Measurements from ENCODE around the gene PIGV. TPM values are rescaled to one million over a fixed set of nuclear protein-coding genes. Genes with fewer than 3 reads are reported as not detected.
"Not testable (repeated sequence)": the region's sequence is repeated elsewhere in the genome, so short reads cannot be mapped to it uniquely, and the experiment has no call there.

The PIGV gene
- total RNA-seq, 1 donor from 2014 or later = 3.9 TPM

- DNase-seq (ENCODE audit: low spot score) = peak; percentile 95
- intact Hi-C loops (cut with DNase I) = loop anchor here (1.0 to 2.0 kb wide), 3 partner anchors 66 to 186 kb away; no protein-coding TSS in a partner anchor
Observed at GRCh38 chr1:26788836-26789611, 1.3 kb downstream of the PIGV start.

GRCh38 chr1:26789612-26789865 lies 1.8 kb downstream of the PIGV start:
- no peak for DNase-seq (ENCODE audit: low spot score)
- intact Hi-C loops (cut with DNase I) = loop anchor here (1.0 to 2.0 kb wide), 2 partner anchors 67 to 186 kb away; no protein-coding TSS in a partner anchor

GRCh38 chr1:26789931-26790330 lies 2.2 kb downstream of the PIGV start:
- intact Hi-C loops (cut with DNase I) = loop anchor here (1.0 to 2.0 kb wide), 2 partner anchors 67 to 187 kb away; no protein-coding TSS in a partner anchor
- DNase-seq (ENCODE audit: low spot score) = no peak

- intact Hi-C loops (cut with DNase I) = no loop called here
- no peak for DNase-seq (ENCODE audit: low spot score)
Observed at GRCh38 chr1:26790551-26790953, 2.8 kb downstream of the PIGV start.

- no peak for DNase-seq (ENCODE audit: low spot score)
- intact Hi-C loops (cut with DNase I) = no loop called here
Observed at GRCh38 chr1:26791148-26791547, 3.4 kb downstream of the PIGV start.

- no peak for DNase-seq (ENCODE audit: low spot score)
- intact Hi-C loops (cut with DNase I) = no loop called here
Observed at GRCh38 chr1:26791626-26792025, 3.9 kb downstream of the PIGV start.

- no peak for DNase-seq (ENCODE audit: low spot score)
- intact Hi-C loops (cut with DNase I) = no loop called here
Observed at GRCh38 chr1:26792924-26793323, 5.2 kb downstream of the PIGV start.

GRCh38 chr1:26794391-26794790 lies 6.6 kb downstream of the PIGV start:
- DNase-seq (ENCODE audit: low spot score) = no peak
- intact Hi-C loops (cut with DNase I) = no loop called here

GRCh38 chr1:26797627-26798026 lies 9.9 kb downstream of the PIGV start:
- DNase-seq (ENCODE audit: low spot score) = no peak

GRCh38 chr1:26799479-26800142 lies 11.9 kb downstream of the PIGV start:
- peak; percentile 78 for DNase-seq (ENCODE audit: low spot score)
- intact Hi-C loops (cut with DNase I) = no loop called here

More at GRCh38 chr1:26797627-26798026, 9.9 kb downstream of the PIGV start:
- intact Hi-C loops (cut with DNase I) = no loop called here

GRCh38 chr1:26803932-26804331 lies 16.2 kb downstream of the PIGV start:
- intact Hi-C loops (cut with DNase I) = not testable (repeated sequence)

GRCh38 chr1:26810105-26810504 lies 22.4 kb downstream of the PIGV start:
- not testable (repeated sequence) for DNase-seq (ENCODE audit: low spot score)
- intact Hi-C loops (cut with DNase I) = loop anchor here (5.0 kb wide), 1 partner anchor 67 kb away; no protein-coding TSS in a partner anchor

More at GRCh38 chr1:26803932-26804331, 16.2 kb downstream of the PIGV start:
- not testable (repeated sequence) for DNase-seq (ENCODE audit: low spot score)

- DNase-seq (ENCODE audit: low spot score) = no peak
- intact Hi-C loops (cut with DNase I) = loop anchor here (5.0 kb wide), 1 partner anchor 66 kb away; no protein-coding TSS in a partner anchor
Observed at GRCh38 chr1:26811057-26811456, 23.3 kb downstream of the PIGV start.

- intact Hi-C loops (cut with DNase I) = loop anchor here (5.0 kb wide), 1 partner anchor 66 kb away; no protein-coding TSS in a partner anchor
- no peak for DNase-seq (ENCODE audit: low spot score)
Observed at GRCh38 chr1:26811708-26812107, 24.0 kb downstream of the PIGV start.

- intact Hi-C loops (cut with DNase I) = loop anchor here (5.0 kb wide), 1 partner anchor 63 kb away; no protein-coding TSS in a partner anchor
- DNase-seq (ENCODE audit: low spot score) = no peak
Observed at GRCh38 chr1:26814377-26814776, 26.6 kb downstream of the PIGV start.

GRCh38 chr1:26814893-26815292 lies 27.1 kb downstream of the PIGV start:
- no peak for DNase-seq (ENCODE audit: low spot score)
- intact Hi-C loops (cut with DNase I) = loop anchor here (5.0 kb wide), 1 partner anchor 62 kb away; no protein-coding TSS in a partner anchor

GRCh38 chr1:26820784-26821269 lies 33.1 kb downstream of the PIGV start:
- intact Hi-C loops (cut with DNase I) = loop anchor here (5.0 kb wide), 1 partner anchor 41 kb away; the partner anchor contains the start of gene SFN
- no peak for DNase-seq (ENCODE audit: low spot score)

- no peak for DNase-seq (ENCODE audit: low spot score)
- intact Hi-C loops (cut with DNase I) = loop anchor here (5.0 kb wide), 1 partner anchor 39 kb away; the partner anchor contains the start of gene SFN
Observed at GRCh38 chr1:26822737-26823395, 35.1 kb downstream of the PIGV start.

- intact Hi-C loops (cut with DNase I) = loop anchor here (5.0 kb wide), 1 partner anchor 38 kb away; the partner anchor contains the start of gene SFN
- DNase-seq (ENCODE audit: low spot score) = no peak
Observed at GRCh38 chr1:26824731-26825130, 37.0 kb downstream of the PIGV start.
